ENCODE data around the gene DBI.

DNA sequence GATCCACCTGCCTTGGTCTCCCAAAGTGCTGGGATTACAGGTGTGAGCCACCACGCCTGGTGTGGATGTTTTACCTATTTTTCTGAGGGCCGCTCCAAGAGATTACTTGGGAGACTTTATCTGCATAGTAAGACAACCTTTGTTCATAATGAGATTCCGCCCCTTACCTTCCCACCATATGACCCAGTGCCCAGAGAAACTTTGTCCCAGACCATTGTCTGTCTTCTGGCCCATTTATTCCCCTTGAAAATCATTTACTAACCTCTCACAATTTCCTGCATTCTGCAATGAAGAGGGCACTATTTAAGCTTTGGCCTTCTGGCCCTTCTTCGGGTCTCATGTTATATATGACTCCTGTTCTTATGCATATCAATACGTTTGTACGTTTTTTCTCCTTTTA, 51.1 kb downstream of the DBI start:
- TF ChIP-seq POLR2A (IDR thresholded peaks at IDR 0.05), result no peak
- TF ChIP-seq, protein P1, sequence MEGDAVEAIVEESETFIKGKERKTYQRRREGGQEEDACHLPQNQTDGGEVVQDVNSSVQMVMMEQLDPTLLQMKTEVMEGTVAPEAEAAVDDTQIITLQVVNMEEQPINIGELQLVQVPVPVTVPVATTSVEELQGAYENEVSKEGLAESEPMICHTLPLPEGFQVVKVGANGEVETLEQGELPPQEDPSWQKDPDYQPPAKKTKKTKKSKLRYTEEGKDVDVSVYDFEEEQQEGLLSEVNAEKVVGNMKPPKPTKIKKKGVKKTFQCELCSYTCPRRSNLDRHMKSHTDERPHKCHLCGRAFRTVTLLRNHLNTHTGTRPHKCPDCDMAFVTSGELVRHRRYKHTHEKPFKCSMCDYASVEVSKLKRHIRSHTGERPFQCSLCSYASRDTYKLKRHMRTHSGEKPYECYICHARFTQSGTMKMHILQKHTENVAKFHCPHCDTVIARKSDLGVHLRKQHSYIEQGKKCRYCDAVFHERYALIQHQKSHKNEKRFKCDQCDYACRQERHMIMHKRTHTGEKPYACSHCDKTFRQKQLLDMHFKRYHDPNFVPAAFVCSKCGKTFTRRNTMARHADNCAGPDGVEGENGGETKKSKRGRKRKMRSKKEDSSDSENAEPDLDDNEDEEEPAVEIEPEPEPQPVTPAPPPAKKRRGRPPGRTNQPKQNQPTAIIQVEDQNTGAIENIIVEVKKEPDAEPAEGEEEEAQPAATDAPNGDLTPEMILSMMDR (IDR thresholded peaks at IDR 0.05), result no peak

Data from body of pancreas (tissue), 4 donors.